GM10266 (cell line): ENCODE measurements around the gene PCCB.
"Not testable (repeated sequence)": the region's sequence is repeated elsewhere in the genome, so short reads cannot be mapped to it uniquely, and the experiment has no call there.

ENCODE experiments used
- DNase-seq: peaks from one replicate; pipeline ENCODE4 v3.0.0; 2012; ENCODE audit errors: extremely low spot score
- CTCF ChIP-seq: IDR thresholded peaks from 2 replicates; pipeline ENCODE4 v1.5.1; 2012; ENCODE audit warnings: mild to moderate bottlenecking, low read depth; ENCODE audit not compliant: control insufficient read depth, insufficient read depth; ENCODE audit errors: missing control alignments

Gene PCCB

GRCh38 chr3:136262559-136262958 lies 12.4 kb downstream of the PCCB start:
- DNase-seq = no peak
- no peak for TF ChIP-seq CTCF

GRCh38 chr3:136263251-136263650 lies 13.1 kb downstream of the PCCB start:
- no peak for DNase-seq
- no peak for TF ChIP-seq CTCF

GRCh38 chr3:136266468-136267125 lies 16.5 kb downstream of the PCCB start:
- not testable (repeated sequence) for DNase-seq

- DNase-seq = no peak
- TF ChIP-seq CTCF = no peak
These were observed 17.1 kb downstream of the PCCB start for GRCh38 chr3:136267235-136267634.

- DNase-seq = no peak
These were observed 20.0 kb downstream of the PCCB start for GRCh38 chr3:136270179-136270578.

GRCh38 chr3:136271626-136272025 lies 21.5 kb downstream of the PCCB start:
- not testable (repeated sequence) for DNase-seq

More at GRCh38 chr3:136270179-136270578, 20.0 kb downstream of the PCCB start:
- no peak for TF ChIP-seq CTCF

- DNase-seq = no peak
- no peak for TF ChIP-seq CTCF
These were observed 26.1 kb downstream of the PCCB start for GRCh38 chr3:136276049-136276755.

DNA sequence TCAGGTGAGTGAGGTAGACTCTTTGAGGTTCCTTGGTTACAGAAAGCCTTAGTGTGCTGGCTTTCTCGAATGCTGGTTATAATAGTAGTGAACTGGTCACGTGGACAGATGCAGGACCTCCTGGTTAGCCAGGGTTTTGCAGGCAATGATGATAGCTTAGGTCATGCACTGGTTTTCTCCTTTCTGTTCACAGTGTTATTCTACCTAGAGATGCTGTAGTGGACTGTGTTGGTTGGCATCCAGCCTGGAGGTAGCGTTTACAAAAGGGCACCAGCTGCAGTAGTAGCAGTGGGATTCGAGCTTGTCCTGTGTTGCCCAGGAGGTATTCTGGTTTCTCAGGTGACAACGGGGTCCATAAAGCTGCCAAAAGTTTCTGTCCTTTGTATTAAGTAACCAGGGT lies 27.0 kb downstream of the PCCB start:
- DNase-seq = no peak
- no peak for TF ChIP-seq CTCF
